MM.1S (cell line): Measurements from ENCODE around the gene AGK.

ENCODE experiments used
- EZH2 ChIP-seq: fragments of 300-600 bp; sonication (generic); optimal IDR thresholded peaks from 2 replicates; pipeline ENCODE3; 2017; ENCODE audit warnings: low read depth, mild to moderate bottlenecking, antibody characterized with exemption, low read length, mixed read lengths
- EZH2phosphoT487 ChIP-seq: fragments of 300-600 bp; sonication (generic); IDR thresholded peaks from 2 replicates; pipeline ENCODE4 v1.6.1; 2018; ENCODE audit warnings: antibody characterized with exemption, low read length
- TF ChIP-seq, protein P1 (sequence below): fragments of 300-600 bp; sonication (generic); IDR thresholded peaks from 2 replicates; pipeline ENCODE4 v1.5.1; 2016; ENCODE audit warnings: antibody characterized with exemption, low read length, mixed read lengths

DNA sequence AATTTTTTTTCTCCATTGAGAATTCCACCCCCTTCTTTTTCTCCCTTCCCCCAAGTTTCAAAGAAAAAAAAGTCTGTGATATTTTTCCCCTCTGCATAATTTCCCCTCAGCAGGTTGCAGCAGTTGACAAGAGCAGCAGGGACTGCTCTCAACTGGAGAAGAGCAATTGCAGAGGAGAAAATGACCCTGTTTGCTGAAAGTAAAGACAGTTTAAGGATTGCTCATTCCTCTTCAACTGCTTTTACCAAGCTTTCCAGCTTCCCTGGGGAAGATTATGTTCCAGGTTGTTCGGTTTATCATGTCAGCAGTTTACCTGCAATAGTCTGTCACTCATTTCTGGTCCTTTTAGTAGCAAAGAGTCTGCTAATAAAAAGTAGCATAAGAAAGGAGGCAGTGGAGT, 16.2 kb downstream of the AGK start:
- TF ChIP-seq, protein P1, sequence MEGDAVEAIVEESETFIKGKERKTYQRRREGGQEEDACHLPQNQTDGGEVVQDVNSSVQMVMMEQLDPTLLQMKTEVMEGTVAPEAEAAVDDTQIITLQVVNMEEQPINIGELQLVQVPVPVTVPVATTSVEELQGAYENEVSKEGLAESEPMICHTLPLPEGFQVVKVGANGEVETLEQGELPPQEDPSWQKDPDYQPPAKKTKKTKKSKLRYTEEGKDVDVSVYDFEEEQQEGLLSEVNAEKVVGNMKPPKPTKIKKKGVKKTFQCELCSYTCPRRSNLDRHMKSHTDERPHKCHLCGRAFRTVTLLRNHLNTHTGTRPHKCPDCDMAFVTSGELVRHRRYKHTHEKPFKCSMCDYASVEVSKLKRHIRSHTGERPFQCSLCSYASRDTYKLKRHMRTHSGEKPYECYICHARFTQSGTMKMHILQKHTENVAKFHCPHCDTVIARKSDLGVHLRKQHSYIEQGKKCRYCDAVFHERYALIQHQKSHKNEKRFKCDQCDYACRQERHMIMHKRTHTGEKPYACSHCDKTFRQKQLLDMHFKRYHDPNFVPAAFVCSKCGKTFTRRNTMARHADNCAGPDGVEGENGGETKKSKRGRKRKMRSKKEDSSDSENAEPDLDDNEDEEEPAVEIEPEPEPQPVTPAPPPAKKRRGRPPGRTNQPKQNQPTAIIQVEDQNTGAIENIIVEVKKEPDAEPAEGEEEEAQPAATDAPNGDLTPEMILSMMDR = no peak
- TF ChIP-seq EZH2 (no peak), EZH2phosphoT487 (no peak)
